Central memory CD8-positive, alpha-beta T cell (primary cell): ENCODE data around the gene FOXI1.
"Not testable (repeated sequence)": the region's sequence is repeated elsewhere in the genome, so short reads cannot be mapped to it uniquely, and the experiment has no call there.

Experiments
- ATAC-seq: fragments of 150-1000 bp; cut with Tn5 transposase; replicated peaks from 2 replicates; pipeline ENCODE4 v1.10.0; 2022; ENCODE audit warnings: mild to moderate bottlenecking, moderate FRiP score, moderate number of reproducible peaks; ENCODE audit not compliant: poor library complexity, severe bottlenecking; ENCODE audit errors: extremely low read depth
- DNase-seq, 2 donors: peaks; one replicate each; pipeline ENCODE4 v3.0.0; 2021; ENCODE audit warnings: low spot score in 2 of 2
- H3K27ac Mint-ChIP-seq: one replicate; pipeline ENCODE4 v1.8.0; 2022; ENCODE audit warnings: low read depth, mild to moderate bottlenecking, moderate library complexity, mixed read lengths
- H3K27me3 Mint-ChIP-seq: one replicate; pipeline ENCODE4 v1.8.0; 2022; ENCODE audit warnings: mixed read lengths
- H3K36me3 Mint-ChIP-seq: one replicate; pipeline ENCODE4 v1.8.0; 2022; ENCODE audit warnings: mild to moderate bottlenecking, moderate library complexity, mixed read lengths; ENCODE audit not compliant: insufficient read depth
- H3K4me1 Mint-ChIP-seq: one replicate; pipeline ENCODE4 v1.8.0; 2022; ENCODE audit warnings: mixed read lengths
- H3K4me3 Mint-ChIP-seq: one replicate; pipeline ENCODE4 v1.8.0; 2022; ENCODE audit warnings: mild to moderate bottlenecking, moderate library complexity, mixed read lengths
- H3K9me3 Mint-ChIP-seq: one replicate; pipeline ENCODE4 v1.8.0; 2022; ENCODE audit warnings: mixed read lengths

Gene FOXI1

DNA sequence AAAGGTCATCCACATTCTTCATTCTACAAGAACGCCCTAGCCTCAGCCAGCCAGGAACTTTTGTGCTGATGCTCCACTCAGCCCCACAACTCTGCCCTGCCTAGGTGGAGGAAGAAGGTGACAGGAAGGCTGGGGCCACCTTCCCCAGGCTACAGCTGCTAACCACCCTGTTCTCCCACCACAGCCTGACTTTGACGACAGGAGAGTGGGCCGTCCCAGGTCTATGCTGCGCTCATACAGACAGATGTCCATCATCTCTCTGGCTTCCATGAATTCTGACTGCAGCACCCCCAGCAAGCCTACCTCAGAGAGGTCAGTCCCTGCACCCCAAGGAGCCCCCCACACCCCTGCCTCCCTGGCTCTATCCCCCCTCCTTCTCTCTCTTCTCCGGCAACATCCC, 28.2 kb upstream of the FOXI1 start:
- H3K27me3 Mint-ChIP-seq = no peaks in the 10 kb centered on the region
- peaks cover 46% of the 10 kb centered on the region for H3K36me3 Mint-ChIP-seq
- no peaks in the 10 kb centered on the region for H3K9me3 Mint-ChIP-seq
- no peak for ATAC-seq
- no peak overlapping the region for H3K27ac Mint-ChIP-seq
- H3K4me1 Mint-ChIP-seq = no peaks in the 10 kb centered on the region
- DNase-seq = no peak
- H3K4me3 Mint-ChIP-seq = no peak overlapping the region

DNA sequence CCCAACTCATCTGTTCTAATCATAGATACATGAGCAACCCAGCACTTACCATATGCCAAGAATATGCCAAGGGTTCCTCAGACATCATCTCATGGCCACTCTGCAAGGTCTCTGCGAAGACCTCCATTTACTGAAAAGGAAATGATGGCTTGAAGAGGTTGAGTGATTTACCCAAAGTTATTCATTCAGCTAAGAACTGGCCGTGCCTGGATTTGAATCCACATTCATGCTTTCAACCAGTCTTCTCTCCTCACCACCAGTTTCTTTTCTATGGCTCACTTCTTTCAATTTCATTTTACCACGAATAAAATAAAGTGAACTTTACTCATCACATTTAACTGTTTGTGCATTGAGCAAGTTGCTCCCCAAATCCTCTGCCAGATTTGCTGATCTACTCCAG, 27.2 kb upstream of the FOXI1 start:
- H3K4me1 Mint-ChIP-seq = no peaks in the 10 kb centered on the region
- DNase-seq = no peak

DNA sequence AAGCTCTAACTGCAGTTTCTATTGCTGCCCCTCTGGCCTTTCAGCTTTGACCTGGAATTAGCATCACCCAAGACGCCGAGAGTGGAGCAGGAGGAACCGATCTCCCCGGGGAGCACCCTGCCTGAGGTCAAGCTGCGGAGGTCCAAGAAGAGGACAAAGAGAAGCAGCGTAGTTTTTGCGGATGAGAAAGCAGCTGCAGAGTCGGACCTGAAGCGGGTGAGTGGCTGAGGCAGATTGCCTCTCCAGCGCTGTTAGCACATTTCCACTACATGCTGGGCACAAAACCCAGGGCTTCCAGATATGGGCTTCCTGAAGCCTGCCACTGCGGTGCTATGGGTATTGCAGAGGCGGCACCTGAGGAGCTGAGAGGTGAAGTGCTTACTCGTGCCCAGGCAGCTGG, 26.8 kb upstream of the FOXI1 start:
- H3K4me1 Mint-ChIP-seq = no peaks in the 10 kb centered on the region
- no peak overlapping the region for H3K27ac Mint-ChIP-seq
- peaks cover 54% of the 10 kb centered on the region for H3K36me3 Mint-ChIP-seq
- no peak overlapping the region for H3K4me3 Mint-ChIP-seq
- no peak for ATAC-seq
- DNase-seq = no peak
- no peaks in the 10 kb centered on the region for H3K9me3 Mint-ChIP-seq
- no peaks in the 10 kb centered on the region for H3K27me3 Mint-ChIP-seq

More for the DNA sequence above, 27.2 kb upstream of the FOXI1 start:
- no peak for ATAC-seq
- Mint-ChIP-seq H3K36me3 (peaks cover 51% of the 10 kb centered on the region), H3K27ac (no peak overlapping the region), H3K27me3 (no peaks in the 10 kb centered on the region), H3K9me3 (no peaks in the 10 kb centered on the region), H3K4me3 (no peak overlapping the region)

DNA sequence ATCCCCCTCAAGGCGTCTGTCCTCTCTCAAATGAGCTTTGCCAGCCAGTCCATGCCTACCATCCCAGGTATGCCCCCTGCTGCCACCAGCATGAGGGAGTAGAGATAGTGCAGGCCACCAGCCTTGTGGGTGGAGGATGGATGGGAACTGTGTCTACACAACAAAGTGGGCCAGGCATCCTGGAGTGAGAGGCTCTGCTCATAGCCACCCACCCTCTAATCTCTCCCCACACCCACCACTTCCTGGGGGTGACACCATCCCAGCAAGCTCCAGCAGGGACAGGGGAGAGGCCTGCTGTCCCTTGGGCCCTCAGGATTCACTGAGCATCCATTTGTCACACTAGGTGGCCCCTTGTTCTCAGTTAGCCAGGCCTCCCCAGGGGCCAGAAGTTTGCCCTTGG, 25.5 kb upstream of the FOXI1 start:
- Mint-ChIP-seq H3K4me3 (no peak overlapping the region), H3K4me1 (no peaks in the 10 kb centered on the region), H3K9me3 (no peaks in the 10 kb centered on the region), H3K36me3 (peaks cover 54% of the 10 kb centered on the region), H3K27ac (no peak overlapping the region), H3K27me3 (no peaks in the 10 kb centered on the region)
- DNase-seq (no peak), ATAC-seq (no peak)

DNA sequence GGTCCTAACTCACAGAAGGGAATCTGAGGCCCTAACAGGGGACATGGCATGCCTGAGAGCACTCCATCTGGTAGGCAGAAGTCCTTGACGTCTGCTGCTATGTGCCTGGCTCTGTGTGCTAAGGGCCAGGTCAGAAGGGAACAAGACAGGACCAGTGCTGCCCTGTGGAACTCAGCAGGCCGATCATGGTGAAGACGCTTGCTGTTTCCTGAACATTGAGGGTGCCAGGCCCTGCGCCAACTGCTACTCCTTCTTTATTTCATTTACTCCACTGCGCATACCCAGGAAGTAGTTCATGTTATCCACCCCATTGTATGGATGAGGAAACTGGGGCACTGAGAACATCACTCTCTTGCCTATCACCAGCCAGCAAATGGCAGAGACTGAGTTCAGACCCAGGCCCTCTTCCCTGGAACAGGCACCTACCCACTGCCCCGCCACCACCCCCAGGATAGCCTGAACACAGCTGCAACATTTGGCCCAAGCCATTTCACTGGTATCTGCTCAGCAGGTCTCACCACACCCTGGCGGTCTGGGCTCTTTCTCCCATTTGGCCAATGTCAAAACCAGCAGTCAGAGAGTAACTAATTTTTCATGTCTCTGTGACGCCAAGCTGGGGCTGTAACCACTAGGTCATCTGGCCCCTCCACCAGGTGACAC, 24.8 kb upstream of the FOXI1 start:
- DNase-seq (no peak), ATAC-seq (no peak)
- Mint-ChIP-seq H3K9me3 (no peaks in the 10 kb centered on the region), H3K4me1 (no peaks in the 10 kb centered on the region), H3K27ac (no peak overlapping the region), H3K4me3 (no peak overlapping the region), H3K27me3 (no peaks in the 10 kb centered on the region), H3K36me3 (peaks cover 57% of the 10 kb centered on the region)

DNA sequence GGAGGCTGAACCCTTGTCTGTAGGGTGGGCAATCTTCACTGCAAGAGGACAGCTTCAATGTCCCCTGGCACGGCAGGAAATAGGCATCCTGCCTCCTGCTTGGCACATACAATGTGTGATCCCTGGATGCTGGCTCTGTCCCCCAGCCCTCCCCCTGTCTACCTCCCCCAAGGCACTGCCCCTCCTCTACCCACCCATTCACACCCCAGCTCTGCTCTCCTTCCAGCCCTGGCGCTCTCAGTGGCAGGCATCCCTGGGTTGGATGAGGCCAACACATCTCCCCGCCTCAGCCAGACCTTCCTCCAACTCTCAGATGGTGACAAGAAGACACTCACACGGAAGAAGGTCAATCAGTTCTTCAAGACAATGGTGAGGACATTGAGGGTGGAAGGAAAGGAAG, 24.1 kb upstream of the FOXI1 start:
- DNase-seq = no peak
- no peaks in the 10 kb centered on the region for H3K9me3 Mint-ChIP-seq
- H3K36me3 Mint-ChIP-seq = peaks cover 60% of the 10 kb centered on the region
- ATAC-seq = no peak
- no peak overlapping the region for H3K4me3 Mint-ChIP-seq
- H3K27me3 Mint-ChIP-seq = no peaks in the 10 kb centered on the region
- H3K4me1 Mint-ChIP-seq = no peaks in the 10 kb centered on the region
- no peak overlapping the region for H3K27ac Mint-ChIP-seq

DNA sequence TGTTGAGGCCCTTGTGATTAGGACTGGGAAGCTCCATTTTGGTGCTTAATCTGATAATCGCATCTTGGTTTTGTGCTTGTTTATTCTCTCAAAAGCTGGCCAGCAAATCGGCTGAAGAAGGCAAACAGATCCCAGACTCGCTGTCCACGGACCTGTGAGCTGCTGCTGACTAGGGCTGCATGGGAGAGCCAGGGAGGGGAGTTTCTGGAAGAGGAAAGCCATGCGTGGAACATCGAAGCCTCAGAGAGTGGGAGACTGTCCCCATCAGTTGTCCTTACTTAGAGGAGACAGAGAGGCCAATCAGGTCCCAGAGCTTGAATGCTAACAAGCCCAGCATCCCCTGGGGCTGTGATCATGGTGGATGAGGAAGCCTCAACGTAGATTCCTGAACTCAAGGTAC, 23.0 kb upstream of the FOXI1 start:
- DNase-seq (no peak), ATAC-seq (no peak)
- no peak overlapping the region for H3K27ac Mint-ChIP-seq
- H3K4me3 Mint-ChIP-seq = no peak overlapping the region
- H3K9me3 Mint-ChIP-seq = no peaks in the 10 kb centered on the region
- peaks cover 55% of the 10 kb centered on the region for H3K36me3 Mint-ChIP-seq
- no peaks in the 10 kb centered on the region for H3K27me3 Mint-ChIP-seq
- H3K4me1 Mint-ChIP-seq = no peaks in the 10 kb centered on the region

DNA sequence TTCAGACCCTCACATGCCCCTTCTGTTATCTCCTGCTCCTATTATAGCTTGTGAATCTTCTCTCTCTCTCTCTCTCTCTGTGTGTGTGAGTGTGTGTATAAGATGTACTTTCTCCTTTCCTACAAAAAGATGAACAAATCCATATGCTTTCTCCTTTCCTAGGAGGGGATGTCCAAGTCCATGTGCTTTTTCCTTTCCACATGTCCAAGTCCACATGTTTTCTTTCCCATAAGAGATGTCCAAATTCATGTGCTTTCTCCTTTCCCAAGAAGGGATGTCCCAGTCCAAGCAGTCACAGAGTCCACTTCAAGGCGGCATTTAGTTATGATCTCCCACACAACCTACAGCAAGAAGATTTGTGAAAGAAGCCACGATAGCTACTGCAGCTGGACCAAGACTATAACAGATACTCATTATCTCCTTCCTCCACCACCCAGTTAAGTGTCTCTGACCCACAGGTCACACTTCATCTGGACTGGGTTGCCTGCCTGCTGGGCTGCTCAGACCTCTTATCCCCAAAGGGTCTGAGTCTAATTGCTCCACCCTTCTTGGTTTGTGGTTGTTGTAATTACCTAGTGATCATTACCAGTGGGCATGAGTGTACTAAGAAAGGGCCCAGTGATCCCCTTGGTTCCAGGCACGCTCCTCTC, 18.4 kb upstream of the FOXI1 start:
- no peaks in the 10 kb centered on the region for H3K4me1 Mint-ChIP-seq
- H3K36me3 Mint-ChIP-seq = peaks cover 32% of the 10 kb centered on the region
- no peaks in the 10 kb centered on the region for H3K27me3 Mint-ChIP-seq
- ATAC-seq (no peak), DNase-seq (no peak)
- no peak overlapping the region for H3K4me3 Mint-ChIP-seq
- H3K27ac Mint-ChIP-seq = no peak overlapping the region
- H3K9me3 Mint-ChIP-seq = no peaks in the 10 kb centered on the region

DNA sequence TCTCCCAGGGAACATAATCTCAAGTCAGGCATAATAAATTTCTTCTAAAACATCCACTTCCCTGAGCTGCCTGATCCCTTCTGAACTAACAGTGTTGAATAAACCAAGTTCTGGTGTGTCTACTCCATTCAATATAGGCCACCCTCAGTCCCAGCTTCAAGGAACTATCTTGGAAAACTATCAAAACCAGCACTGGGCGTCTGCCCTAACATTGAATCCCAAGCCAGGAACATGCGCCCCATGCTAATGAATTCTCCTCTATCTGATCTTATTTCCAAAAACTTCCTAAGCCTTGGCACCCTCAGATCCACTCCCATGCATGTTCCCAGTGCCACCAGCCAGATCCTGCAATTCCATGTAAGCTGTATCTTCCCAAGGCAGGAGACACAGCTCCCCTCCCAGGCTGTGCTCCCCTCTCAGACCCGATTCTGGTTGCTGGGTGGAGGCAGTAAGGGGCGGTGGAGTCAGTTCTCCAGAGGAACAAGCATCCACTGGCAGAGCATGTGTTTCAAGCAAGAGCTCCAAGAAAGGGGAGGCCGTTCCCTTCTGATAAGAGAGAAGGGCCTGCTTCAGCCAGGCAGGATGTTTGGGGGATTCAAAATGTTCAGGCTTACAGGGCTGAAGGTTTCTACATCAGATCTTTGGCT, 13.1 kb upstream of the FOXI1 start:
- Mint-ChIP-seq H3K9me3 (no peaks in the 10 kb centered on the region), H3K36me3 (no peaks in the 10 kb centered on the region), H3K4me1 (no peaks in the 10 kb centered on the region), H3K4me3 (no peak overlapping the region), H3K27me3 (peaks cover under 1% of the 10 kb centered on the region), H3K27ac (no peak overlapping the region)
- DNase-seq (no peak), ATAC-seq (no peak)

DNA sequence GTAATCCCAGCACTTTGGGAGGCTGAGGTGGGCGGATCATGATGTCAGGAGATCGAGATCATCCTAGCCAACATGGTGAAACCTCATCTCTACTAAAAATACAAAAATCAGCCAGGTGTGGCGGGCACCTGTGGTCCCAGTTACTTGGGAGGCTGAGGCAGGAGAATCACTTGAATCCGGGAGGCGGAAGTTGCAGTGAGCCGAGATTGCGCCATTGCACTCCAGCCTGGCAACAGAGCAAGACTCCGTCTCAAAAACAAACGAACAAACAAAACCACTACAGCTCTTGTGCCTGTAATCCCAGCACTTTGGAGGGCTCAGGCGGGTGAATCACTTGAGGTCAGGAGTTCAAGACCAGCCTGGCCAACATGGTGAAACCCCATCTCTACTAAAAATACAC, 11.4 kb upstream of the FOXI1 start:
- not testable (repeated sequence) for H3K4me3 Mint-ChIP-seq, H3K4me1 Mint-ChIP-seq, H3K36me3 Mint-ChIP-seq, DNase-seq, H3K27me3 Mint-ChIP-seq, ATAC-seq, H3K27ac Mint-ChIP-seq, H3K9me3 Mint-ChIP-seq

DNA sequence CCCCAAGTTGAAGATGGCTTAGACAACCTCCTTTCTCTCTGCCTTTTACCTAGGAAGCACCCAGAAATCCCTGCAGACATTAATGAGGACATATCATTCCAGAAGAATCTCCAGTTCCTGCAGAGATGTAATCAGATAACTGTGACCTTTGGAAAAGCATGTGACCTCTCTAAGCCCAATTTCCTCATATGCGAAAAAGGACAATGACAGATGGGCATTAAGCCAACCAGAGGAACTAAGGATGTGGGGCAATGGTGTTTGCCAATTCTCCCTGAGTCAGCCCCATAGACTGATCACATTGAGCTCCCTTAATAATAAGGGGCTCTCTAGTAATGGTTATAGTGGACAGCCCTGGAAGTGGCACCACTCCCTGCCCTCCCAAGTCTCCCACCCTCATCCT, 10.1 kb upstream of the FOXI1 start:
- no peaks in the 10 kb centered on the region for H3K9me3 Mint-ChIP-seq
- no peak for ATAC-seq
- no peaks in the 10 kb centered on the region for H3K36me3 Mint-ChIP-seq
- peaks cover 5% of the 10 kb centered on the region for H3K4me1 Mint-ChIP-seq
- no peak for DNase-seq
- peaks cover 8% of the 10 kb centered on the region for H3K27me3 Mint-ChIP-seq
- no peak overlapping the region for H3K4me3 Mint-ChIP-seq
- H3K27ac Mint-ChIP-seq = no peak overlapping the region

DNA sequence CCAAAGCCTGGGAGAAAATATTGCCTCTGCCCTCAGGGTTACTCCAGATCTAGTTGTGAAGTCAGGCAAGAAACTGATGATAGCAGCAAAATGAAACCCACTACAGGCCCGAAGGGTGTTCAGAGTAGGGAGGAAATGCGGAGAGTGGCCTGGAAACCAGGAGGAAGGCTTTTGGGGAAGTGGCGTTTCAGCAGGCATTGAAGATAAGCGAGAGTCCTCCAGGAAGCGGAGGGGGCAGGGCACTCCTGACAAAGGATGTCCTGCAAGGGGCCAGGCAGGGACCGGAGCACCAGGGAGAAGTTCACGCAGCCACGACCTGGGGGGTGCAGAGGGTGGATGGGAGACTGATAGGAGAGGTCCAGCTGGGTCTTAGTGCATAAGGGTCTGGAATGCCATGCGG, 7.8 kb upstream of the FOXI1 start:
- H3K27me3 Mint-ChIP-seq = peaks cover 8% of the 10 kb centered on the region
- peaks cover 5% of the 10 kb centered on the region for H3K4me1 Mint-ChIP-seq
- H3K4me3 Mint-ChIP-seq = no peak overlapping the region
- no peaks in the 10 kb centered on the region for H3K36me3 Mint-ChIP-seq
- H3K9me3 Mint-ChIP-seq = no peaks in the 10 kb centered on the region
- no peak for ATAC-seq
- no peak overlapping the region for H3K27ac Mint-ChIP-seq
- no peak for DNase-seq
